ENCODE measurements around the gene PHB1. TPM values are rescaled to one million over a fixed set of nuclear protein-coding genes. Genes with fewer than 3 reads are reported as not detected.

PHB1 gene
- total RNA-seq, 6 experiments from 2014 or later: 235 to 284 (median 262) TPM

DNA sequence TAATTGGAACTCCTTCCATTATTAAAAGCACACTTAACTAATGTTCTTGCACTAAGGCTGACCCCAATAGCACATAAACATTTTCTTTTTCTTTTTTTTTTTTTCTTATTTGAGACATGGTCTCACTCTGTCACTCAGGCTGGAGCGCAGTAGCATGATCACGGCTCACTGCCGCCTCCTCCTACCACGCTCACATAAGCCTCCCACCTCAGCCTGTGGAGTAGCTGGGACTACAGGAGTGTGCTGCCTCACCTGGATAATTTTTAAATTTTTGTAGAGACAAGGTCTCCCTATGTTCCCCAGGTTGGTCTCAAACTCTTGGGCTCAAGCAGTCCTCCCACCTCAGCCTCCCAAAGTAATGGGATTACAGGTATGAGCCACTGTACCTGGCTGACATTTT is 51.4 kb downstream of the PHB1 start:
- H3K4me3 Mint-ChIP-seq: no peak overlapping the region
- H3K36me3 Mint-ChIP-seq (ENCODE audit: low read depth): peaks cover 4% of the 10 kb centered on the region; the same call in 1 of the 2 replicates
- H3K27ac Mint-ChIP-seq: no peak overlapping the region
- no peak for DNase-seq
- peaks cover 35% of the 10 kb centered on the region for H3K4me1 Mint-ChIP-seq (ENCODE audit: low read depth)
- TF ChIP-seq, protein P1, sequence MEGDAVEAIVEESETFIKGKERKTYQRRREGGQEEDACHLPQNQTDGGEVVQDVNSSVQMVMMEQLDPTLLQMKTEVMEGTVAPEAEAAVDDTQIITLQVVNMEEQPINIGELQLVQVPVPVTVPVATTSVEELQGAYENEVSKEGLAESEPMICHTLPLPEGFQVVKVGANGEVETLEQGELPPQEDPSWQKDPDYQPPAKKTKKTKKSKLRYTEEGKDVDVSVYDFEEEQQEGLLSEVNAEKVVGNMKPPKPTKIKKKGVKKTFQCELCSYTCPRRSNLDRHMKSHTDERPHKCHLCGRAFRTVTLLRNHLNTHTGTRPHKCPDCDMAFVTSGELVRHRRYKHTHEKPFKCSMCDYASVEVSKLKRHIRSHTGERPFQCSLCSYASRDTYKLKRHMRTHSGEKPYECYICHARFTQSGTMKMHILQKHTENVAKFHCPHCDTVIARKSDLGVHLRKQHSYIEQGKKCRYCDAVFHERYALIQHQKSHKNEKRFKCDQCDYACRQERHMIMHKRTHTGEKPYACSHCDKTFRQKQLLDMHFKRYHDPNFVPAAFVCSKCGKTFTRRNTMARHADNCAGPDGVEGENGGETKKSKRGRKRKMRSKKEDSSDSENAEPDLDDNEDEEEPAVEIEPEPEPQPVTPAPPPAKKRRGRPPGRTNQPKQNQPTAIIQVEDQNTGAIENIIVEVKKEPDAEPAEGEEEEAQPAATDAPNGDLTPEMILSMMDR (IDR thresholded peaks at IDR 0.05): no peak
- no peaks in the 10 kb centered on the region for H3K9me3 Mint-ChIP-seq
- H3K27me3 Mint-ChIP-seq (ENCODE audit: insufficient read depth): peaks cover 3% of the 10 kb centered on the region; the same call in 1 of the 2 replicates

DNA sequence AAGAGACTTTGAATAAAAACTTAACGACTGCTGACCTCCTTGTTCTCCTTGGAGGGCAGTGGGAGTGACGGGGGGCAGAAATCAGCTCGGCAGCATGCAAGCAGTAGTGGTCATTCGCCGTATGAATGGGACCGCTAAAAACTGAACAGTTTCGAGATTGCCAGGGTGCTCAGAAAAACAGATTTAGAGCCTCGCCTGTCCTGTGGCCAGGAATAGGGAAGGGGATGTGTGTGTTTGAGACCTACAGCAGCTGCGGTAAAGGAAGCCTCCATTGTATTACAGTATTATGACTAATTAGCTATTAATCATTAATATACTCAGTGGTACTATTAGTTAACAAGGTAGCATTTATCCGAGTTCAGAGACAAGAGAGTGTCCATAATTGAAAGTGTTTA is 52.0 kb downstream of the PHB1 start:
- Mint-ChIP-seq H3K27me3 (ENCODE audit: insufficient read depth) (peaks cover 3% of the 10 kb centered on the region; the same call in 1 of the 2 replicates), H3K4me3 (peak overlapping the region; percentile 86), H3K27ac (peak overlapping the region; percentile 62), H3K36me3 (ENCODE audit: low read depth) (peaks cover 4% of the 10 kb centered on the region; the same call in 1 of the 2 replicates), H3K4me1 (ENCODE audit: low read depth) (peaks cover 39% of the 10 kb centered on the region), H3K9me3 (no peaks in the 10 kb centered on the region)
- no peak for DNase-seq
- TF ChIP-seq, protein P1 (IDR thresholded peaks at IDR 0.05): no peak

DNA sequence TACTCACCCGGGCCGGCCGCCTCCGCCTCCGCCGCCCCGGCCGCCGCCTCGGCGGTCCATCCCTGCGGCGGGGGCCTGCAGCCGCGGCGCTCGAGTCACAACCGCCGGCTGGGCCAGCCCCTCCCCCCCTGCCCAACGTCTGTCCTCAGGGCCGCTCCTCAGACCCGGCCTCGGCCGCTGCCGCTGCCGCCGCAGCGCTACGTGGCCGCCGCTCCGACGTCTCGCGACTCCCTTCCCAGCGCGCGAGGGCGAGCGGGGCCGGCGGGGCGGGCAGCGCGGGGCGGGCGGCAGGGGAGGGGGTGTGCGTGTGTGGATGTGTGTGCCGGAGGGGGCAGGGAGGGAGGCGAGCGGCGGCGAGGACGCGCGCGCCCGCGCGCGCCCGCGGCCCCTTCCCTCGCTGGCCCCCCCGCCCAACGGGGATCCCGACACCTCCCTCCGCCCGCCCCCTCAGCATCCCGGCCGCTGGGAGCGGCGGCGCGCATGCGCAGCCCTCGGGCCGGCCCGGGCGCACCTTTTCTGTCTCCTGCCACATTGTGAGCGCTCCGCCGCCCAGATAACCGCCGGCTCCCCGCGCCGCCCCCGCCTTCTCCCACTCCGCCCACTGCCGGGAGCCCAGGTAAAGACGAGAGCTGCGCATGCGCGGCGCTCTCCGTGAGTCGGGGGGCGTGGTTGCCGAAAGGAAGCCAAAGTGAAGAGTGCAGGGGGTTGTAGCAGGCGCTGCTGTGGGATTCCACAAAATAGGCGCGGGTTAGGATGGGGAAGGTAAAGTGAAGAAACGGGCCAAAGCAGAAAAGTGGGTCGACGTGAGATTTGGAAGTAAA is 52.6 kb downstream of the PHB1 start, which contains the start of gene ZNF652:
Gene ZNF652 (minus strand): TSS at position 349 of the 821 bp plus-strand sequence. CDS start 44,525 bp downstream, outside the sequence.
- H3K27ac Mint-ChIP-seq: peak within 1 kb of the TSS; percentile 84
- H3K4me1 Mint-ChIP-seq (ENCODE audit: low read depth): peaks cover 39% of the 10 kb centered on the region
- H3K36me3 Mint-ChIP-seq (ENCODE audit: low read depth): peaks cover 4% of the 10 kb centered on the region; the same call in 1 of the 2 replicates
- H3K4me3 Mint-ChIP-seq: peak within 1 kb of the TSS; percentile 95
- TF ChIP-seq, protein P1 (IDR thresholded peaks at IDR 0.05): no peak
- H3K9me3 Mint-ChIP-seq: no peaks in the 10 kb centered on the region
- 0 out of 2 replicates have a peak, but pooled peaks cover 2% of the 10 kb centered on the region for H3K27me3 Mint-ChIP-seq (ENCODE audit: insufficient read depth)
- peak; percentile 72 for DNase-seq

DNA sequence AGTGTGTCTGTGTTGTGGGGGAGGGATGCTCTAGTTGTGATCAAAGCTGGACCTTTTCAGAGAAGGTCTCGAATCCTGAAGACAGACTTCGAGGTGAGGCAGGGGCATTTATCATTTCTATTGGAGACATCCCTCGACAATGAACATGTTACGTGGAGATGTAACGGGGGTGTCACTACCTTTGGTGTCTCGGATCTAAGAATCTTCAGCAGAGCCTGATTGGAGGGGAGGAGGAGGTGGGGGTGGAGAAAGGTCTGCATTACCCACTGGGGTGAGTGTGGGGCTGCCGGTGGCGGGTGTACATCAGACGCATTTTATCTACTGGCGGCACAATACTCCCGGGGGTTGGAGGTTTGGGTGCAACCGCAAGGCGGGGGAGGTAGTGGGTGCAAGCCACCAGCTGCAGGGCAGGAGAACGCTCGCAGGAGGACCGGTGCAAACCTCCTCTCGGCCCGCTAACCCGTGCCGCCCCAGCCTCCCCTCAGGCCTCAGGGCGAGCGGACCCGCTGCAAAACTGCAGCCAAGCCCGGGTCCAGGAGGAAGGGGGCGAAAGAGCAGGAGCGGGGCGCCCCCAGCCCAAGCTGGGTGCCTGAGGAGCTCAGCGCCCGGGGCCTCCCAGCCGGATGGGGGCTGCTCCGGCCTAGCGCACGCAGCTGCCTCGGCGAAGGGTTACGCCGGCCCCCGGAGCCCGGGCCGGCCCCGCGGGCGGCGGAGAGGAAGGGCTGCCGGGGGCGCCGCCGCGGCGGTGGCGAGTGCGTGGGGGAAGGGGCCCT is 53.4 kb downstream of the PHB1 start:
- H3K27me3 Mint-ChIP-seq (ENCODE audit: insufficient read depth): 0 out of 2 replicates have a peak, but pooled peaks cover 2% of the 10 kb centered on the region
- TF ChIP-seq, protein P1 (IDR thresholded peaks at IDR 0.05): no peak; the same call in 1 of the 2 replicates
- H3K27ac Mint-ChIP-seq: peak overlapping the region; percentile 84
- peaks cover 39% of the 10 kb centered on the region for H3K4me1 Mint-ChIP-seq (ENCODE audit: low read depth)
- peaks cover 4% of the 10 kb centered on the region; the same call in 1 of the 2 replicates for H3K36me3 Mint-ChIP-seq (ENCODE audit: low read depth)
- H3K4me3 Mint-ChIP-seq: peak overlapping the region; percentile 95
- no peak for DNase-seq
- H3K9me3 Mint-ChIP-seq: no peaks in the 10 kb centered on the region

DNA sequence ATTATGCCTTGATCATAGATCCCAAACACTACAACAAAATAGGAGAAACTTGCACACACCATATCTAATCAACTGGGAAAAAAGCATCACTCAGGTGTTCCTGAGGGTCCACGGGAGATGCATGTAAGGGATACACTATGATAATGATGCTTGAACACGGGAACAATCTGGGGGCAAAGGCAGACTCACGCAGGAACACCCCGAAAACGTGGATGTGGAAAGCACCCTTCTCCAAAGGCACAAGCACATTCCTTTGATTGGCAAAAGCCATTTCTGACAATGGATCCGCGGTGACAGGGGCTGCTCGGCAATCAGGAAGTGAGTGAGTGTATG is 53.9 kb downstream of the PHB1 start:
- peak overlapping the region; percentile 84 for H3K27ac Mint-ChIP-seq
- peaks cover 4% of the 10 kb centered on the region; the same call in 1 of the 2 replicates for H3K36me3 Mint-ChIP-seq (ENCODE audit: low read depth)
- peak overlapping the region; percentile 95 for H3K4me3 Mint-ChIP-seq
- H3K27me3 Mint-ChIP-seq (ENCODE audit: insufficient read depth): 0 out of 2 replicates have a peak, but pooled peaks cover 2% of the 10 kb centered on the region
- peak; percentile 11 for DNase-seq
- H3K4me1 Mint-ChIP-seq (ENCODE audit: low read depth): peaks cover 39% of the 10 kb centered on the region
- TF ChIP-seq, protein P1 (IDR thresholded peaks at IDR 0.05): no peak
- H3K9me3 Mint-ChIP-seq: no peaks in the 10 kb centered on the region

Data from HFFc6 (cell line).